GM19324 (cell line): Measurements from ENCODE around the gene BTBD1.
A peak's percentile ranks its signal among the peaks of the same experiment; 100 is the strongest.

ENCODE experiments used
- ATAC-seq: cut with Tn5 transposase; IDR thresholded peaks from one replicate; pipeline ENCODE4 v1.9.1; 2021; ENCODE audit warnings: mild to moderate bottlenecking, moderate library complexity; ENCODE audit not compliant: unreplicated experiment, low FRiP score

Gene BTBD1

GRCh38 chr15:82999905-83000671, 67.0 kb downstream of the BTBD1 start:
- ATAC-seq, result no peak

GRCh38 chr15:82999426-82999825, 67.6 kb downstream of the BTBD1 start:
- ATAC-seq, result no peak

GRCh38 chr15:82995938-82996337, 71.1 kb downstream of the BTBD1 start:
- no peak for ATAC-seq

GRCh38 chr15:82995076-82995475, 72.0 kb downstream of the BTBD1 start:
- no peak for ATAC-seq

GRCh38 chr15:82993144-82993543, 73.9 kb downstream of the BTBD1 start:
- no peak for ATAC-seq

GRCh38 chr15:82992436-82992998, 74.5 kb downstream of the BTBD1 start:
- ATAC-seq, result no peak

- peak; percentile 23 for ATAC-seq
These were observed 80.6 kb downstream of the BTBD1 start for GRCh38 chr15:82986442-82986780.

GRCh38 chr15:82985688-82986441, 81.2 kb downstream of the BTBD1 start, which contains the start of gene RAMAC:
RAMAC (plus strand) TSS chr15:82986210; CDS start chr15:82989019, 2,809 bp downstream.
- peak; percentile 89 for ATAC-seq

- no peak for ATAC-seq
These were observed 86.1 kb downstream of the BTBD1 start for GRCh38 chr15:82980981-82981380.

GRCh38 chr15:82979726-82980125, 87.3 kb downstream of the BTBD1 start:
- no peak for ATAC-seq

- no peak for ATAC-seq
These were observed 88.6 kb downstream of the BTBD1 start for GRCh38 chr15:82978438-82978837.

- no peak for ATAC-seq
These were observed 90.0 kb downstream of the BTBD1 start for GRCh38 chr15:82977076-82977475.

GRCh38 chr15:82972990-82973389, 94.1 kb downstream of the BTBD1 start:
- no peak for ATAC-seq

- no peak for ATAC-seq
These were observed 95.7 kb downstream of the BTBD1 start for GRCh38 chr15:82971218-82971984.

GRCh38 chr15:82970696-82971095, 96.4 kb downstream of the BTBD1 start:
- no peak for ATAC-seq

GRCh38 chr15:82970078-82970686, 96.9 kb downstream of the BTBD1 start:
- ATAC-seq, result no peak

GRCh38 chr15:82969353-82969752, 97.7 kb downstream of the BTBD1 start:
- no peak for ATAC-seq

- ATAC-seq, result no peak
These were observed 99.0 kb downstream of the BTBD1 start for GRCh38 chr15:82968066-82968465.

- ATAC-seq, result no peak
These were observed 100.4 kb downstream of the BTBD1 start for GRCh38 chr15:82966671-82967071.
